ENCODE data around the gene ZBTB17.

The ZBTB17 gene

GRCh38 chr1:15957221-15958095 is 18.4 kb downstream of the ZBTB17 start:
- Histone ChIP-seq H3K9me3 (replicated peaks in 1 of 2; ENCODE audit: control insufficient read depth in 2 of 2, insufficient read depth in 1 of 2, low read depth in 1 of 2, low read length in 2 of 2) (no peaks in the 10 kb centered on the region), H2BK5ac (ENCODE audit: low read length) (no peak overlapping the region), H3K9ac (ENCODE audit: low read depth, low read length, poor library complexity) (no peak overlapping the region), H3K4me3 (ENCODE audit: low read length in 2 of 2) (no peak overlapping the region), H3K27me3 (ENCODE audit: control insufficient read depth in 3 of 3, insufficient read depth in 3 of 3, low read depth in 1 of 3, low read length in 3 of 3) (no peaks in the 10 kb centered on the region), H3K36me3 (replicated peaks in 1 of 2; ENCODE audit: control insufficient read depth in 2 of 2, insufficient read depth in 2 of 2, low read length in 2 of 2) (peaks cover 2 to 20% of the 10 kb centered on the region in 2 donors), H3K18ac (ENCODE audit: low read length) (no peak overlapping the region), H3K4me1 (ENCODE audit: control insufficient read depth in 2 of 2, insufficient read depth in 1 of 2, low read depth in 1 of 2, low read length in 2 of 2) (peaks cover 8 to 12% of the 10 kb centered on the region in 2 donors), H3K23ac (ENCODE audit: low read depth, low read length, poor library complexity) (no peak overlapping the region), H3K27ac (replicated peaks; ENCODE audit: low read length) (no peak overlapping the region), H4K8ac (ENCODE audit: low read depth, low read length) (no peak overlapping the region), H2BK12ac (ENCODE audit: low read length) (no peak overlapping the region), H3K4ac (ENCODE audit: low read length) (no peak overlapping the region), H2AK5ac (ENCODE audit: low read depth, low read length) (no peak overlapping the region), H2AFZ (ENCODE audit: low read length) (no peak overlapping the region), H3K79me1 (ENCODE audit: low read depth, low read length) (no peaks in the 10 kb centered on the region), H4K91ac (ENCODE audit: low read depth, low read length, poor library complexity) (no peak overlapping the region), H3K4me2 (ENCODE audit: insufficient read depth, low read length, poor library complexity, severe bottlenecking) (no peak overlapping the region), H2BK15ac (ENCODE audit: low read length) (no peak overlapping the region), H2BK120ac (ENCODE audit: low read depth, low read length) (no peak overlapping the region), H3K14ac (ENCODE audit: low read length) (no peak overlapping the region)
- no peak for DNase-seq (ENCODE audit: low spot score)
- no CpG with 5 or more reads among the region's 15 CpGs for WGBS, 2 donors (ENCODE audit: extremely low coverage in 2 of 2, insufficient read length in 2 of 2, insufficient replicate concordance in 1 of 2)

DNA sequence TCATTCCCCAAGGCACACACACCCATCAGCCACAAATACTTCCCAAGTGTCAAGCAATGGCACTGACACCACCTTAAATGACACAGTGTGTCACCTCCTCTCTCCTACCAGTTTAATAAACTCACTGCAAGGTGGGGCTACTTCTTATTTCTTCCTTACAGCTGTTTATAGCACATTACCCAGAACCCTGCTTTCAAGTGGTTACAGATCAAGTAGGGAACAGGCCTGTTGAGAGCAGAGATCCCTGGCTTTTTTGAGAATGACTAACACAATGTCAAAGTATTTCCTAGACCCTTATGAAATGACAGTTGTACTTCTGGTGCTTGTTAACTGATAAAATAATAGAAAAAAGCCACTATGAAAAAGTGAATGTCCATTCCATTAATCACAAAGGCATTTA is 19.8 kb downstream of the ZBTB17 start:
- H2BK15ac ChIP-seq (ENCODE audit: low read length): no peak overlapping the region
- no peak overlapping the region for H4K91ac ChIP-seq (ENCODE audit: low read depth, low read length, poor library complexity)
- H3K23ac ChIP-seq (ENCODE audit: low read depth, low read length, poor library complexity): no peak overlapping the region
- H3K4me1 ChIP-seq (ENCODE audit: control insufficient read depth in 2 of 2, insufficient read depth in 1 of 2, low read depth in 1 of 2, low read length in 2 of 2): peaks cover 8 to 14% of the 10 kb centered on the region in 2 donors
- H3K27ac ChIP-seq (replicated peaks; ENCODE audit: low read length): no peak overlapping the region
- no peak overlapping the region for H2BK120ac ChIP-seq (ENCODE audit: low read depth, low read length)
- H2BK12ac ChIP-seq (ENCODE audit: low read length): no peak overlapping the region
- no peak overlapping the region for H3K4ac ChIP-seq (ENCODE audit: low read length)
- H2AFZ ChIP-seq (ENCODE audit: low read length): no peak overlapping the region
- no peak overlapping the region for H3K14ac ChIP-seq (ENCODE audit: low read length)
- H3K36me3 ChIP-seq (replicated peaks in 1 of 2; ENCODE audit: control insufficient read depth in 2 of 2, insufficient read depth in 2 of 2, low read length in 2 of 2): peaks cover 2 to 21% of the 10 kb centered on the region in 2 donors
- no peaks in the 10 kb centered on the region for H3K79me1 ChIP-seq (ENCODE audit: low read depth, low read length)
- no peaks in the 10 kb centered on the region for H3K27me3 ChIP-seq (ENCODE audit: control insufficient read depth in 3 of 3, insufficient read depth in 3 of 3, low read depth in 1 of 3, low read length in 3 of 3)
- H3K9ac ChIP-seq (ENCODE audit: low read depth, low read length, poor library complexity): no peak overlapping the region
- no peaks in the 10 kb centered on the region for H3K9me3 ChIP-seq (replicated peaks in 1 of 2; ENCODE audit: control insufficient read depth in 2 of 2, insufficient read depth in 1 of 2, low read depth in 1 of 2, low read length in 2 of 2)
- no peak overlapping the region for H4K8ac ChIP-seq (ENCODE audit: low read depth, low read length)
- H3K4me3 ChIP-seq (ENCODE audit: low read length in 2 of 2): no peak overlapping the region
- no peak for DNase-seq (ENCODE audit: low spot score)
- H2BK5ac ChIP-seq (ENCODE audit: low read length): no peak overlapping the region
- H3K4me2 ChIP-seq (ENCODE audit: insufficient read depth, low read length, poor library complexity, severe bottlenecking): no peak overlapping the region
- no peak overlapping the region for H3K18ac ChIP-seq (ENCODE audit: low read length)
- no peak overlapping the region for H2AK5ac ChIP-seq (ENCODE audit: low read depth, low read length)

- Histone ChIP-seq H3K36me3 (replicated peaks in 1 of 2; ENCODE audit: control insufficient read depth in 2 of 2, insufficient read depth in 2 of 2, low read length in 2 of 2) (peaks cover 2 to 22% of the 10 kb centered on the region in 2 donors), H2BK12ac (ENCODE audit: low read length) (no peak overlapping the region), H3K4ac (ENCODE audit: low read length) (no peak overlapping the region), H4K8ac (ENCODE audit: low read depth, low read length) (no peak overlapping the region), H3K9ac (ENCODE audit: low read depth, low read length, poor library complexity) (no peak overlapping the region), H3K4me1 (ENCODE audit: control insufficient read depth in 2 of 2, insufficient read depth in 1 of 2, low read depth in 1 of 2, low read length in 2 of 2) (peaks cover 8 to 14% of the 10 kb centered on the region in 2 donors), H4K91ac (ENCODE audit: low read depth, low read length, poor library complexity) (no peak overlapping the region), H2AFZ (ENCODE audit: low read length) (no peak overlapping the region), H3K27ac (replicated peaks; ENCODE audit: low read length) (no peak overlapping the region), H3K27me3 (ENCODE audit: control insufficient read depth in 3 of 3, insufficient read depth in 3 of 3, low read depth in 1 of 3, low read length in 3 of 3) (no peaks in the 10 kb centered on the region), H3K23ac (ENCODE audit: low read depth, low read length, poor library complexity) (no peak overlapping the region), H2BK15ac (ENCODE audit: low read length) (no peak overlapping the region), H3K14ac (ENCODE audit: low read length) (no peak overlapping the region), H2BK5ac (ENCODE audit: low read length) (no peak overlapping the region), H3K79me1 (ENCODE audit: low read depth, low read length) (peaks cover 2% of the 10 kb centered on the region), H3K4me2 (ENCODE audit: insufficient read depth, low read length, poor library complexity, severe bottlenecking) (no peak overlapping the region), H3K18ac (ENCODE audit: low read length) (no peak overlapping the region), H3K9me3 (replicated peaks in 1 of 2; ENCODE audit: control insufficient read depth in 2 of 2, insufficient read depth in 1 of 2, low read depth in 1 of 2, low read length in 2 of 2) (no peaks in the 10 kb centered on the region), H3K4me3 (ENCODE audit: low read length in 2 of 2) (no peak overlapping the region), H2BK120ac (ENCODE audit: low read depth, low read length) (no peak overlapping the region), H2AK5ac (ENCODE audit: low read depth, low read length) (no peak overlapping the region)
- no CpG with 5 or more reads among the region's 2 CpGs for WGBS, 2 donors (ENCODE audit: extremely low coverage in 2 of 2, insufficient read length in 2 of 2, insufficient replicate concordance in 1 of 2)
- no peak for DNase-seq (ENCODE audit: low spot score)
Observed at GRCh38 chr1:15955552-15955951, 20.3 kb downstream of the ZBTB17 start.

DNA sequence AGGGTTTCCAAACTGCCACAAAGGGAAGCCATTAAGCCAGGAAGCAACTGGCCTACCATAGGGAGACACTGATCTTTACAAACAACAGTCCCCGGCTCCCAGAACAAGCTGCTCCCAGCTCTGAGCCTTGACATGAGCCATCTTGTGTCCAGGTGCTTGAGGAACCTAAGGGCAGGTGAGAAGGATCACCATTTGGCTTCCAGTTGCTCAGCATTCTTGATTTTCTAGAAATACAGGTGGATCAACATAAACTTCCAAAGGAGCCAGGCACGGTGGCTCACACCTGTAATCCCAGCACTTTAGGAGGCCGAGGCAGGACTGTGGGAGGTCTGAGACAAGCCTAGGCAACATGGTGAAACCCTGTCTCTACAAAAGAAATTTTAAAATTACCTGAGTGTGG is 21.6 kb downstream of the ZBTB17 start:
- no CpG with 5 or more reads among the region's 3 CpGs for WGBS, 2 donors (ENCODE audit: extremely low coverage in 2 of 2, insufficient read length in 2 of 2, insufficient replicate concordance in 1 of 2)
- no peak overlapping the region for H4K91ac ChIP-seq (ENCODE audit: low read depth, low read length, poor library complexity)
- peaks cover 8 to 24% of the 10 kb centered on the region in 2 donors for H3K4me1 ChIP-seq (ENCODE audit: control insufficient read depth in 2 of 2, insufficient read depth in 1 of 2, low read depth in 1 of 2, low read length in 2 of 2)
- H4K8ac ChIP-seq (ENCODE audit: low read depth, low read length): no peak overlapping the region
- no peak for DNase-seq (ENCODE audit: low spot score)
- H3K18ac ChIP-seq (ENCODE audit: low read length): no peak overlapping the region
- no peak overlapping the region for H3K4ac ChIP-seq (ENCODE audit: low read length)
- no peak overlapping the region for H3K14ac ChIP-seq (ENCODE audit: low read length)
- H2AK5ac ChIP-seq (ENCODE audit: low read depth, low read length): no peak overlapping the region
- H3K4me2 ChIP-seq (ENCODE audit: insufficient read depth, low read length, poor library complexity, severe bottlenecking): no peak overlapping the region
- no peak overlapping the region for H2BK5ac ChIP-seq (ENCODE audit: low read length)
- no peak overlapping the region for H3K4me3 ChIP-seq (ENCODE audit: low read length in 2 of 2)
- H2BK120ac ChIP-seq (ENCODE audit: low read depth, low read length): no peak overlapping the region
- no peaks in the 10 kb centered on the region for H3K9me3 ChIP-seq (replicated peaks in 1 of 2; ENCODE audit: control insufficient read depth in 2 of 2, insufficient read depth in 1 of 2, low read depth in 1 of 2, low read length in 2 of 2)
- no peaks in the 10 kb centered on the region for H3K27me3 ChIP-seq (ENCODE audit: control insufficient read depth in 3 of 3, insufficient read depth in 3 of 3, low read depth in 1 of 3, low read length in 3 of 3)
- no peak overlapping the region for H3K9ac ChIP-seq (ENCODE audit: low read depth, low read length, poor library complexity)
- H2AFZ ChIP-seq (ENCODE audit: low read length): no peak overlapping the region
- peaks cover 9% of the 10 kb centered on the region for H3K79me1 ChIP-seq (ENCODE audit: low read depth, low read length)
- H3K36me3 ChIP-seq (replicated peaks in 1 of 2; ENCODE audit: control insufficient read depth in 2 of 2, insufficient read depth in 2 of 2, low read length in 2 of 2): peaks cover 2 to 33% of the 10 kb centered on the region in 2 donors
- no peak overlapping the region for H2BK15ac ChIP-seq (ENCODE audit: low read length)
- H2BK12ac ChIP-seq (ENCODE audit: low read length): no peak overlapping the region
- H3K23ac ChIP-seq (ENCODE audit: low read depth, low read length, poor library complexity): no peak overlapping the region
- no peak overlapping the region for H3K27ac ChIP-seq (replicated peaks; ENCODE audit: low read length)

All from neuronal stem cell (in vitro differentiated cells).